OCI-LY1 (cell line): ENCODE results near the gene LSM2.

Source experiments
- CTCF ChIP-seq: fragments of 200-600 bp; sonication (generic), shearing (Covaris generic); IDR thresholded peaks from 2 replicates; pipeline ENCODE4 v1.5.1; 2017; ENCODE audit warnings: mild to moderate bottlenecking, antibody characterized with exemption, low read length, moderate library complexity, mixed read lengths
- EZH2 ChIP-seq: fragments of 200-600 bp; sonication (generic), shearing (Covaris generic); IDR thresholded peaks from 2 replicates; pipeline ENCODE4 v1.8.0; 2017; ENCODE audit warnings: borderline replicate concordance, mixed run types, mild to moderate bottlenecking, antibody characterized with exemption, low read length, moderate library complexity, mixed read lengths

GRCh38 chr6:31785475-31785874 is 21.3 kb downstream of the LSM2 start:
- no peak for TF ChIP-seq CTCF
- TF ChIP-seq EZH2, result no peak
